GM04503 (cell line): ENCODE results near the gene LDLRAP1.

Experiments used
- DNase-seq: peaks from one replicate; pipeline ENCODE4 v3.0.0-alpha.2; 2012; ENCODE audit warnings: low read depth

The LDLRAP1 gene

GRCh38 chr1:25609921-25610320 lies 66.5 kb downstream of the LDLRAP1 start:
- no peak for DNase-seq

GRCh38 chr1:25610822-25611630 lies 67.6 kb downstream of the LDLRAP1 start:
- no peak for DNase-seq

DNA sequence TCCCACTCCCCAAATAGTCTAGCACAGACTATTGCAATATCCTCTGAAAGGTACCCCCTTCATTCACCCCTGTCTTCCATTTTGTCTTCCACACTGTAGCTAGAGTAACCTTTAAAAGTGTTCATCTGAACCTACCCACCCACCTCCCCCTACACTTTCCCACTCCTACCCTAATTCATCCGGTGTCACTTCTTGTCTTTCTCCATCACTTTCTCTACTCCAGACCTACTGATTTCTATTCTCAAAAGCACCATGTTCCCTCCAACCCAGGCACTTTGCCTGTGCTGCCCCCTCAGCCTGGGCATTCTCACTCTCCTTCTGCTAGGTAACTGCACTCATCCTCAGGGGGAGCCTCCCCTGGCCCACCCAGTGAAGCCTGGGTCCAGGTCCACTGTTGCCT lies 68.4 kb downstream of the LDLRAP1 start:
- DNase-seq, result no peak

GRCh38 chr1:25612421-25612820 lies 69.0 kb downstream of the LDLRAP1 start:
- no peak for DNase-seq

- DNase-seq, result no peak
These were observed 69.7 kb downstream of the LDLRAP1 start for GRCh38 chr1:25613091-25613490.

DNA sequence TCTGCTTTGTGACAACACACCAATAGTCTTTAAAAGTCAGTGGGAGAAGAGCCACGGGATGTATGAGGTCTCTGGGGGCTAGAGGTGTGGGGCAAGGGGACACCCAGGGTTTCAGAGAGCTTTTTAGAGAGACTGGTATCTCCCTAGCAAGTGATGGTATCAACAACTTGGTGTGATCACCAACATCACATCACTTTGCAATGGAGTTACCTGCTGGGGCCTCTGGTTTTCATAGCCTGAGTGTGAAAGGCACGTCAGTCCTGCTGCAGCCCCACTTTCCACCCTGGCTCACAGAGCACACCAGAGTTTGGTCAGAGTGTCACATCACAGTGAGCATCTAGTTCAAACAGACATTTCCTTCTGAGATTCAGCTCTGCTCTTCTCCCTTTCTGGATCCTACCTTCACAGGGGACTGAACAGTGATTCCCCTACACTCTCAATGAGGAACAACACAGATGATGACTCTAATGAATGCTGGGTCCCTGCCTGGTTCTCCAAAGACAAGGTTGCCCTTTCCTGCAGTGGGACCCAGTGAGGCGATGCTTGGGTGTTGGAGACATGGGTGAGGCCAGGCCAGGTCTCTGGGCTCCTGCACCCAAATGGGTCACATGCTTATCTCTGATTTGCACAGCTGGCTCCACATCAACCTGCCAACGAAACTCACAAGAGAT lies 71.2 kb downstream of the LDLRAP1 start:
- no peak for DNase-seq

DNA sequence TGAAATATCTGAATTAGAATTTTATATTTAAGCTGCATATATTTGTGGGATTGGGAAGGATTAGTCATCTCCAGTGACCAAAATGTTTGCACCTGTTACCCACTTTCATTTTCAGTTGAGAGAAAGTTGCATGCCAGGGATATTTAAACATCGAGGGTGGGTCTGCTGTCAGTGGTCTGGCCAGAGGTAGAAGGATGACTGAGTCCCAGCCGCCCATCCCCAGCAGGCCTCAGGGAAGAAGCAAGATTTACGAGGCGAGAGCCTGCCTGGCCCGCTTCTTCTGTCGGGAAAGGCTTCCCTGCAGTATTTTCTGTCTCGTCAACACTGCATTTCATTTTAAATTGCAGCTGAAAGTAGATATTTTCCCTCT lies 71.8 kb downstream of the LDLRAP1 start:
- DNase-seq, result no peak

GRCh38 chr1:25615563-25616094 lies 72.2 kb downstream of the LDLRAP1 start:
- DNase-seq, result no peak

GRCh38 chr1:25616095-25616986 lies 72.9 kb downstream of the LDLRAP1 start, which contains the start of gene MAN1C1:
MAN1C1 (plus strand) TSS chr1:25616791; CDS start chr1:25617798, 1,007 bp downstream.
- DNase-seq, result no peak

DNA sequence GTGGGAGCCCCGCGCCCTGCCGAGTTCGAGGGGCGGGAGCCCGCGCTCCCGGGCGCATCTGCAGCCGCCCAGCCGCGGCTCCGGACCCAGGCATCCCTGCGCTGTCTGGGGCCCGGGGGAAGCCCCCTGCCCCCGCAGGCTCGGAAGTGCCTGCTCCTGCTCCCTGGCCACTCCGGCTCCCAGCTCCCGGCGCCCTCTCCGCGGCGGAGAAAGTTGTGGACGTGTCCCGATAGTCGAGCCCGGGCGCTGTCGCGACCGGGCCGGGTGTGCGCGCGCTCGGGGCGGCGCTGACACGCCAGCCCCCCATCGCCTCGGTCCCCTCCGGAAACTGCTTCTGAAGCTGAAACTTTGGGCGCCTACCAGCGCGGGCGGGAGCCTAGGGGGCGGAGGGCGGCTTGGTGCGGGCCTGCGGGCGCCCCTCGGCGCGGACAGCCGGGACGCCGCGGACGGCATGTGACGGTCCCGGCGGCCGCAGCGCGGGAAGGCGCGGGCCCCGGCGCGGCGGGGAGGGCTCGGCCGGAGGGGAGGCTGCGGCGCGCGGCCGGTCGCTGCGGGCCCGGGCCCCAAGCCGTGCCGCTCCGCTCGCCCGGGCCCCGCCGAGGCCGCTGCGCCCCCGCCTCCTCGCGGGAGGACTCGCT lies 73.7 kb downstream of the LDLRAP1 start:
- no peak for DNase-seq

- no peak for DNase-seq
These were observed 74.4 kb downstream of the LDLRAP1 start for GRCh38 chr1:25617625-25618432.

DNA sequence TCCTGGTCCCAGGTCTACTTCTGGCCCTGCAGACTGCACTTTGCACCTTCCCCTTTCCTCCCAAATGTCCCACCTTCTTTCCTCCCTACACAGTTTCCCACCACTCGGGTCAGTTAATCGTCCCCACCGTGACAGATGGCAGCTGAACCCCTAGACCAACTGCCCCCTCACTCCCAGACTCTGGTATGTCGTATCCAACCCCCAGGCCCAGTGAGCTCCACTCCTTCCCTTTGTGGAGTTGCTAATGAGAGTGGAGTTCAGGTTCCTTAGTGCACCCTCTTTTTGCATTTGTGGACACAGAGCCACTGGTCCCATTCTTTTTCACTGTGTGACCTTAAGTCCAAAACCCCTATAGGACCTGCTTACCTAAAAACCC lies 75.0 kb downstream of the LDLRAP1 start:
- no peak for DNase-seq
